ENCODE measurements around the gene GALNT2. TPM values are rescaled to one million over a fixed set of nuclear protein-coding genes. Genes with fewer than 3 reads are reported as not detected.

GALNT2 gene
- total RNA-seq, 1 donor from 2014 or later: 28.3 TPM

- Histone ChIP-seq H3K27me3 (ENCODE audit: low read depth) (no peaks in the 10 kb centered on the region), H3K27ac (replicated peaks) (peak overlapping the region; percentile 93), H3K36me3 (no peaks in the 10 kb centered on the region), H3K4me3 (peak overlapping the region; percentile 95), H3K9me3 (replicated peaks) (no peaks in the 10 kb centered on the region), H3K4me1 (peaks cover 59% of the 10 kb centered on the region)
- no peak for DNase-seq
- no peak for TF ChIP-seq CTCF (IDR thresholded peaks at IDR 0.05; ENCODE audit: borderline replicate concordance)
- intact Hi-C loops (cut with micrococcal nuclease): no loop called here
Measured at GRCh38 chr1:230068621-230068873, 1.5 kb downstream of the GALNT2 start.

DNA sequence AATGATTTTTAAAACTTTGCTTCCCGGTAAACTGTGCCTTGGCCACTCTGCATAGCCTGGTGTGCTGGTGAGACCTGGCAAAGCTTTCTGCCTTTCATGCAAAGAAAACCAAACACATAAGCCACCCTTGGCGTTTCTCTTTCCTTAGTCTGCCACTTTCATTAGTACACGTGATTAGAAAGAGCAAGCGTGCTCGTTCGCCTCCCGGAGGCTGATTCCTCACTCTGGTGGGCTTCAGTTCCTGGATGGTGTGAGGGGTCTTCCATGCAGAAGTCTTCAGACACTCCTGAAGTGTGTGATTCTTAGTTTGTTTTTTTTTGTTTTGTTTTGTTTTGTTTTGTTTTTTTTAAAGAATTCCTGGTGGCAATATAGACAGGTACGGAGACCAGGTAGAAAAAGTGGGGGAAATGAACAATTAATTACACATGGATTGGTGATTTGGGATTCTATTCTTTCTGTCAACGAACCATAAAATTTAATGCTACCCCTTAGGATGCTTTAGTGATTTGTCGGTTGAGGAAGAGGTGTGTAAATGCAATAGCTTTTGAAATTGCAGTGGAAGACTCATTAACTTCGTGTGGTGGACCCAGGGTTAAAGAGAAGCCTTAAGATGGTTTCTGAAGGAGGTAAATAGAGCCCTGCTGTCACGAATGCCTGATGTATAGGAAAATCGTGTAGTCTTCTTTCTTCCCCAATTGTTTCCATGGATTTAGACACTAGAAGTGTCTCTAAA is 2.1 kb downstream of the GALNT2 start:
- no peak for TF ChIP-seq CTCF (IDR thresholded peaks at IDR 0.05; ENCODE audit: borderline replicate concordance)
- Histone ChIP-seq H3K27me3 (ENCODE audit: low read depth) (no peaks in the 10 kb centered on the region), H3K9me3 (replicated peaks) (no peaks in the 10 kb centered on the region), H3K4me1 (peaks cover 65% of the 10 kb centered on the region), H3K4me3 (peak overlapping the region; percentile 95), H3K36me3 (no peaks in the 10 kb centered on the region), H3K27ac (replicated peaks) (no peak overlapping the region)
- intact Hi-C loops (cut with micrococcal nuclease): no loop called here
- no peak for DNase-seq

- Histone ChIP-seq H3K36me3 (no peaks in the 10 kb centered on the region), H3K27ac (replicated peaks) (no peak overlapping the region), H3K4me3 (no peak overlapping the region), H3K27me3 (ENCODE audit: low read depth) (no peaks in the 10 kb centered on the region), H3K9me3 (replicated peaks) (no peaks in the 10 kb centered on the region), H3K4me1 (peaks cover 71% of the 10 kb centered on the region)
- no peak for TF ChIP-seq CTCF (IDR thresholded peaks at IDR 0.05; ENCODE audit: borderline replicate concordance)
- no peak for DNase-seq
- intact Hi-C loops (cut with micrococcal nuclease): no loop called here
Measured at GRCh38 chr1:230069796-230070195, 2.8 kb downstream of the GALNT2 start.

DNA sequence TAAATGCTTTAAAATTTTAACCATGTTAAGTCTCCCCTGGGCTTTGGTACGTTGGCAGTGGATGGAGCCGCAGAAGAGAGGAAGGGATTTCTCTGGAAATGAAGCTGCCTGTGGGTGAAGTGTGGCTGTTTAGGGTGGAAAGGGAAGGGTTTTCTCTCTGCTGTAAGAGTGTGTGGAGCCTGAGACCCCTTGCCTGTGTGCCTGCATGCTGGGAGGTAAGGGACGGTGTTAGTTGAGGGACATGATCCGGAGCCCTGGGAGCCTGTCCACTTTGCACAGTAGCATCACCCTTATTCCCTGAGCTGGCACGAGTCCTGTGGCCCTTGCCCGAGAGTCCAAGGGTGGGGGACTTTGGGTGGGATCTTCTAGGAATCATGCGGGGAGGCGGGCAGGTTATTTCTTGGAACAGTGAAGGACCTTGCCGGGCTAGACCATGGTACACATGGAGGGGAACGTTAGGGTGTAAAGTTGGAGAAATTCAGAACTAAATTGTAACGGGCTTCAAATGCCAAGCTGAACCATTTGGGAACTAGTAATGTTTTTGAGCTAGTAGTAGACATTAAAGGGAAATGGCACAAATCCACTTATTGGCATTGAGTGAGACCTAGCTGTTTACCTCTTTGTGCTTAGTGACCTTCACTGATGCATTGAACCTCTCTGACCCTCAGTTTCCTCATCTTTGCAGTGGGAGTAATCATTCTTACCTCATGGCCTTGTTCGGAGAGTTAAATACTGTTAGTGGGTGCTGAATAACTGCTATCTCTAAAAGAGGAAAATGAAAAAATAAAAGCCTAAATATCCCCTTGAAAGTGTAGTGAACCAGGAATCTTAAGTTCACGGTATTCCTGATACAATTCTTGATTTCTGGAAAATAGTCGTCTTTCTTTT is 3.5 kb downstream of the GALNT2 start:
- no peak for TF ChIP-seq CTCF (IDR thresholded peaks at IDR 0.05; ENCODE audit: borderline replicate concordance)
- intact Hi-C loops (cut with micrococcal nuclease): no loop called here
- Histone ChIP-seq H3K4me1 (peaks cover 73% of the 10 kb centered on the region), H3K36me3 (no peaks in the 10 kb centered on the region), H3K27me3 (ENCODE audit: low read depth) (no peaks in the 10 kb centered on the region), H3K27ac (replicated peaks) (no peak overlapping the region), H3K9me3 (replicated peaks) (no peaks in the 10 kb centered on the region), H3K4me3 (no peak overlapping the region)
- DNase-seq: no peak

GRCh38 chr1:230071316-230071715 is 4.3 kb downstream of the GALNT2 start:
- no peaks in the 10 kb centered on the region for H3K27me3 ChIP-seq (ENCODE audit: low read depth)
- H3K27ac ChIP-seq (replicated peaks): no peak overlapping the region
- no peak for TF ChIP-seq CTCF (IDR thresholded peaks at IDR 0.05; ENCODE audit: borderline replicate concordance)
- H3K36me3 ChIP-seq: no peaks in the 10 kb centered on the region
- DNase-seq: no peak
- H3K4me3 ChIP-seq: no peak overlapping the region
- intact Hi-C loops (cut with micrococcal nuclease): no loop called here
- H3K9me3 ChIP-seq (replicated peaks): no peaks in the 10 kb centered on the region
- peaks cover 68% of the 10 kb centered on the region for H3K4me1 ChIP-seq

Measured in left ventricle myocardium inferior (tissue), 1 donor.